ENCODE results near the gene CHCHD1. TPM values are rescaled to one million over a fixed set of nuclear protein-coding genes. Genes with fewer than 3 reads are reported as not detected.

The CHCHD1 gene
- polyA plus RNA-seq, 2 of the 4 experiments (the other 2 are of a cell fraction): 75.4 to 80.6 TPM

GRCh38 chr10:73762915-73763314 is 18.9 kb upstream of the CHCHD1 start:
- no peak overlapping the region for H3K4me2 ChIP-seq
- ChIA-PET CTCF (interaction anchor here (1.0 to 1.2 kb wide), 2 partner anchors 12 to 117 kb away, joined by 3 to 5 read pairs; no protein-coding TSS in a partner anchor), POLR2A (interaction anchor here (0.6 to 2.0 kb wide), 2 partner anchors 9 to 15 kb away, joined by 7 to 8 read pairs; a partner anchor contains a TSS)
- peaks cover 14% of the 10 kb centered on the region; the same call in 2 of the 3 replicates for H3K4me1 ChIP-seq
- FAIRE-seq (no peak), ATAC-seq (no peak), DNase-seq (ENCODE audit: low read depth in 1 of 2, low spot score in 1 of 2) (no peak)
- no peaks in the 10 kb centered on the region for H3K9me3 ChIP-seq
- no peak for TF ChIP-seq TFCP2L1 (CRISPR knock-in tag; IDR thresholded peaks at IDR 0.05)
- no peak for TF ChIP-seq CEBPB (IDR thresholded peaks at IDR 0.05)
- no peak for TF ChIP-seq POLR2A (IDR thresholded peaks at IDR 0.05; ENCODE audit: low read length)
- TF ChIP-seq, protein P1, sequence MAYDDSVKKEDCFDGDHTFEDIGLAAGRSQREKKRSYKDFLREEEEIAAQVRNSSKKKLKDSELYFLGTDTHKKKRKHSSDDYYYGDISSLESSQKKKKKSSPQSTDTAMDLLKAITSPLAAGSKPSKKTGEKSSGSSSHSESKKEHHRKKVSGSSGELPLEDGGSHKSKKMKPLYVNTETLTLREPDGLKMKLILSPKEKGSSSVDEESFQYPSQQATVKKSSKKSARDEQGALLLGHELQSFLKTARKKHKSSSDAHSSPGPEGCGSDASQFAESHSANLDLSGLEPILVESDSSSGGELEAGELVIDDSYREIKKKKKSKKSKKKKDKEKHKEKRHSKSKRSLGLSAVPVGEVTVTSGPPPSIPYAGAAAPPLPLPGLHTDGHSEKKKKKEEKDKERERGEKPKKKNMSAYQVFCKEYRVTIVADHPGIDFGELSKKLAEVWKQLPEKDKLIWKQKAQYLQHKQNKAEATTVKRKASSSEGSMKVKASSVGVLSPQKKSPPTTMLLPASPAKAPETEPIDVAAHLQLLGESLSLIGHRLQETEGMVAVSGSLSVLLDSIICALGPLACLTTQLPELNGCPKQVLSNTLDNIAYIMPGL (CRISPR knock-in tag; IDR thresholded peaks at IDR 0.05; ENCODE audit: borderline replicate concordance): no peak
- TF ChIP-seq USF2 (IDR thresholded peaks at IDR 0.05): no peak
- no peak for TF ChIP-seq ZFP36 (IDR thresholded peaks at IDR 0.05; ENCODE audit: borderline replicate concordance, partially characterized antibody)
- no peak for TF ChIP-seq HEYL (CRISPR knock-in tag; IDR thresholded peaks at IDR 0.05)
- TF ChIP-seq RAD21 (conservative IDR thresholded peaks at IDR 0.05 in 1 of 2, IDR thresholded peaks at IDR 0.05 in 1 of 2): no peak
- TF ChIP-seq, protein P2, sequence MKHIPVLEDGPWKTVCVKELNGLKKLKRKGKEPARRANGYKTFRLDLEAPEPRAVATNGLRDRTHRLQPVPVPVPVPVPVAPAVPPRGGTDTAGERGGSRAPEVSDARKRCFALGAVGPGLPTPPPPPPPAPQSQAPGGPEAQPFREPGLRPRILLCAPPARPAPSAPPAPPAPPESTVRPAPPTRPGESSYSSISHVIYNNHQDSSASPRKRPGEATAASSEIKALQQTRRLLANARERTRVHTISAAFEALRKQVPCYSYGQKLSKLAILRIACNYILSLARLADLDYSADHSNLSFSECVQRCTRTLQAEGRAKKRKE (CRISPR knock-in tag; IDR thresholded peaks at IDR 0.05; ENCODE audit: low read depth): no peak
- no peak for TF ChIP-seq JUN (IDR thresholded peaks at IDR 0.05)
- TF ChIP-seq, protein P3, sequence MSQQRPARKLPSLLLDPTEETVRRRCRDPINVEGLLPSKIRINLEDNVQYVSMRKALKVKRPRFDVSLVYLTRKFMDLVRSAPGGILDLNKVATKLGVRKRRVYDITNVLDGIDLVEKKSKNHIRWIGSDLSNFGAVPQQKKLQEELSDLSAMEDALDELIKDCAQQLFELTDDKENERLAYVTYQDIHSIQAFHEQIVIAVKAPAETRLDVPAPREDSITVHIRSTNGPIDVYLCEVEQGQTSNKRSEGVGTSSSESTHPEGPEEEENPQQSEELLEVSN (IDR thresholded peaks at IDR 0.05; ENCODE audit: borderline replicate concordance, low read depth): no peak
- TF ChIP-seq ZC3H11A (IDR thresholded peaks at IDR 0.05): no peak
- TF ChIP-seq NR3C1 (IDR thresholded peaks at IDR 0.05): no peak
- TF ChIP-seq, protein P4, sequence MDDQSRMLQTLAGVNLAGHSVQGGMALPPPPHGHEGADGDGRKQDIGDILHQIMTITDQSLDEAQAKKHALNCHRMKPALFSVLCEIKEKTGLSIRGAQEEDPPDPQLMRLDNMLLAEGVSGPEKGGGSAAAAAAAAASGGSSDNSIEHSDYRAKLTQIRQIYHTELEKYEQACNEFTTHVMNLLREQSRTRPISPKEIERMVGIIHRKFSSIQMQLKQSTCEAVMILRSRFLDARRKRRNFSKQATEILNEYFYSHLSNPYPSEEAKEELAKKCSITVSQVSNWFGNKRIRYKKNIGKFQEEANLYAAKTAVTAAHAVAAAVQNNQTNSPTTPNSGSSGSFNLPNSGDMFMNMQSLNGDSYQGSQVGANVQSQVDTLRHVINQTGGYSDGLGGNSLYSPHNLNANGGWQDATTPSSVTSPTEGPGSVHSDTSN (IDR thresholded peaks at IDR 0.05): no peak
- no peak for TF ChIP-seq HDAC2 (IDR thresholded peaks at IDR 0.05)
- no peak for TF ChIP-seq NFE2L2 (conservative IDR thresholded peaks at IDR 0.05; ENCODE audit: low read length)
- no peak for TF ChIP-seq FOSL2 (IDR thresholded peaks at IDR 0.05)
- TF ChIP-seq FOSL2 (CRISPR knock-in tag; IDR thresholded peaks at IDR 0.05): no peak
- no peak for TF ChIP-seq CHD4 (IDR thresholded peaks at IDR 0.05; ENCODE audit: borderline replicate concordance)
- TF ChIP-seq CBX2 (IDR thresholded peaks at IDR 0.05; ENCODE audit: borderline replicate concordance, low read depth): no peak
- no peak for TF ChIP-seq EP300 (IDR thresholded peaks at IDR 0.05)
- 30% methylated on average over 2 of the region's 2 CpGs for WGBS (ENCODE audit: missing lambda C conversion rate)
- no peak overlapping the region for H3K4me3 ChIP-seq
- no peak overlapping the region for H3K27ac ChIP-seq

DNA sequence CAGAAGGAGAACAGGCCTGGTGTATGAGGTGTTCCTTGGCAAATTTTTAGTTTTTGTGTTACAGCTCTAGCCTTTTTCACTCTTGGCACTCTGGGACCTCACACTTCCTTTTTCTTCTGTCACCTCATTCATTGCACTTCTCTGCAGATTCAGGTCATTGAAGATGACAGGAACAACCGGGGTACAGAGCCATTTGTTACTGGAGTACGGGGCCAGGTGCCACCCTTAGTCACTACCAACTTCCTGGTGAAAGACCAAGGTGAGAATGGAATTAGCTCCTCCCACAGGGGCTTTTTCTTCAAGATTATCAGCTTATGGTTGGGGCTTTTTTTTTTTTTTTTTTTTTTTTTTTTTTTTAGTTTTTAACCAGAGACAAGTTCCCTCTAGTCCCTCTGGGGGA is 18.5 kb upstream of the CHCHD1 start:
- Histone ChIP-seq H3K4me2 (no peak overlapping the region), H3K27ac (no peak overlapping the region), H3K4me3 (no peak overlapping the region), H3K4me1 (peaks cover 14% of the 10 kb centered on the region; the same call in 2 of the 3 replicates), H3K9me3 (no peaks in the 10 kb centered on the region)
- ChIA-PET CTCF (interaction anchor here (0.6 to 1.2 kb wide), 4 partner anchors 13 to 178 kb away, joined by 3 to 5 read pairs (median 3); no protein-coding TSS in a partner anchor), POLR2A (interaction anchor here (0.6 to 2.0 kb wide), 2 partner anchors 9 to 15 kb away, joined by 7 to 8 read pairs; a partner anchor contains a TSS)
- DNase-seq (ENCODE audit: low read depth in 1 of 2, low spot score in 1 of 2): no peak
- no peak for FAIRE-seq
- no peak for ATAC-seq
- 84% methylated on average over 2 of the region's 2 CpGs for WGBS (ENCODE audit: missing lambda C conversion rate)
- no peak for TF ChIP-seq SREBF2 (IDR thresholded peaks at IDR 0.05)
- TF ChIP-seq CEBPB (IDR thresholded peaks at IDR 0.05): no peak
- no peak for TF ChIP-seq RAD21 (conservative IDR thresholded peaks at IDR 0.05 in 1 of 2, IDR thresholded peaks at IDR 0.05 in 1 of 2)
- no peak for TF ChIP-seq TFCP2L1 (CRISPR knock-in tag; IDR thresholded peaks at IDR 0.05)
- no peak for TF ChIP-seq BHLHE40 (IDR thresholded peaks at IDR 0.05; ENCODE audit: low read depth, low read length)
- TF ChIP-seq RNF2 (IDR thresholded peaks at IDR 0.05; ENCODE audit: borderline replicate concordance, low read depth): no peak
- TF ChIP-seq, protein P5, sequence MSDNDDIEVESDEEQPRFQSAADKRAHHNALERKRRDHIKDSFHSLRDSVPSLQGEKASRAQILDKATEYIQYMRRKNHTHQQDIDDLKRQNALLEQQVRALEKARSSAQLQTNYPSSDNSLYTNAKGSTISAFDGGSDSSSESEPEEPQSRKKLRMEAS (IDR thresholded peaks at IDR 0.05): no peak
- TF ChIP-seq SMC3 (IDR thresholded peaks at IDR 0.05): no peak
- TF ChIP-seq MAFK (IDR thresholded peaks at IDR 0.05; ENCODE audit: partially characterized antibody): no peak
- TF ChIP-seq HEYL (CRISPR knock-in tag; IDR thresholded peaks at IDR 0.05): no peak
- no peak for TF ChIP-seq FOSB (CRISPR knock-in tag; IDR thresholded peaks at IDR 0.05)
- no peak for TF ChIP-seq BCL3 (IDR thresholded peaks at IDR 0.05)

Data from A549 (cell line).